ENCODE data around the gene UPK1A. TPM values are rescaled to one million over a fixed set of nuclear protein-coding genes. Genes with fewer than 3 reads are reported as not detected.

Gene UPK1A
- total and polyA plus RNA-seq, 10 of the 15 experiments (the other 5 are each of a cell fraction or from before 2014, with no cell fraction given) = 0.15 to 1.9 (median 0.26) TPM; not detected in 7

- ChIA-PET POLR2A (no interaction called here), SMC1A (ENCODE audit: uncharacterized antibody, unreplicated experiment) (no interaction called here), CTCF (interaction anchor here (0.5 kb wide), 1 partner anchor 63 kb away, joined by 3 read pairs; no protein-coding TSS in a partner anchor), RAD21 (ENCODE audit: unreplicated experiment) (interaction anchor here (1.3 kb wide), 1 partner anchor 84 kb away, joined by 4 read pairs; the partner anchor contains the start of gene LIN37)
- no peak for ATAC-seq
- no peak overlapping the region for H3K4me3 ChIP-seq
- no peak overlapping the region for H3K9ac ChIP-seq (ENCODE audit: control insufficient read depth, insufficient read depth, low read length)
- no peak overlapping the region for H2AFZ ChIP-seq (ENCODE audit: control insufficient read depth, low read depth, low read length)
- BruUV-seq (replicated peaks) = no TSS peak
- H3K4me2 ChIP-seq (ENCODE audit: control insufficient read depth, insufficient read depth) = no peak overlapping the region
- H3K27ac ChIP-seq (ENCODE audit: control insufficient read depth, insufficient read depth) = no peak overlapping the region
- H3K27me3 ChIP-seq (replicated peaks in 1 of 2; ENCODE audit: control insufficient read depth in 2 of 2, insufficient read depth in 2 of 2, low read length in 1 of 2) = no peaks in the 10 kb centered on the region
- H4K20me1 ChIP-seq (ENCODE audit: control insufficient read depth, insufficient read depth) = no peaks in the 10 kb centered on the region
- in situ Hi-C loops (cut with MboI) (no loop called here), intact Hi-C loops (cut with micrococcal nuclease; ENCODE audit: unreplicated experiment) (no loop called here)
- no peak for FAIRE-seq
- H3K4me1 ChIP-seq (ENCODE audit: control insufficient read depth, insufficient read depth, low read length) = no peaks in the 10 kb centered on the region
- H3K9me3 ChIP-seq (replicated peaks; ENCODE audit: control insufficient read depth, insufficient read depth, low read length) = no peaks in the 10 kb centered on the region
- peaks cover 0 to 8% of the 10 kb centered on the region in 2 experiments; a peak in 2 of 4 replicates for H3K36me3 ChIP-seq (ENCODE audit: control insufficient read depth in 2 of 2, insufficient read depth in 2 of 2, low read length in 1 of 2)
- DNase-seq (ENCODE audit: low read depth, low spot score) = no peak
- TF ChIP-seq NFYB (IDR thresholded peaks at IDR 0.05; ENCODE audit: insufficient read depth, low read depth, low read length) (no peak), FOXM1 (IDR thresholded peaks at IDR 0.05; ENCODE audit: low read depth, low read length) (no peak), HDAC2 (IDR thresholded peaks at IDR 0.05) (no peak), ZBTB11 (CRISPR knock-in tag; IDR thresholded peaks at IDR 0.05) (no peak), PAX5 (IDR thresholded peaks at IDR 0.05; ENCODE audit: borderline replicate concordance, low read depth, low read length) (no peak), IKZF1 (conservative IDR thresholded peaks at IDR 0.05) (no peak), BHLHE40 (IDR thresholded peaks at IDR 0.05; ENCODE audit: borderline replicate concordance in 1 of 2, low read depth in 2 of 2, low read length in 1 of 2) (no peak), RFX5 (IDR thresholded peaks at IDR 0.05; ENCODE audit: low read depth, low read length) (no peak), RCOR1 (conservative IDR thresholded peaks at IDR 0.05; ENCODE audit: low read depth, low read length) (no peak), SMAD1 (IDR thresholded peaks at IDR 0.05; ENCODE audit: low read depth, partially characterized antibody) (no peak), BCL11A (IDR thresholded peaks at IDR 0.05; ENCODE audit: low read depth, low read length) (no peak), MAX (IDR thresholded peaks at IDR 0.05; ENCODE audit: low read depth, low read length) (no peak), NR2C1 (IDR thresholded peaks at IDR 0.05) (no peak)
- 73% methylated on average over 3 of the region's 3 CpGs for WGBS (ENCODE audit: insufficient coverage, insufficient replicate concordance, low lambda C conversion rate, missing lambda C conversion rate)
- no peaks in the 10 kb centered on the region for H3K79me2 ChIP-seq (ENCODE audit: control insufficient read depth, insufficient read depth, low read length)
Measured at GRCh38 chr19:35663981-35664380, 2.3 kb upstream of the UPK1A start.
